ENCODE measurements around the gene MTNR1A. TPM values are rescaled to one million over a fixed set of nuclear protein-coding genes. Genes with fewer than 3 reads are reported as not detected.

MTNR1A gene
- total RNA-seq, 1 donor, result not detected

- TF ChIP-seq CTCF (IDR thresholded peaks at IDR 0.05; ENCODE audit: extremely low read depth, low read depth, low read length), result no peak
- Histone ChIP-seq H3K36me3 (ENCODE audit: insufficient read depth, low read length) (peaks cover 29% of the 10 kb centered on the region), H2AFZ (ENCODE audit: low read length) (no peak overlapping the region)
These were observed 25.3 kb upstream of the MTNR1A start for GRCh38 chr4:186580669-186581068.

GRCh38 chr4:186570193-186570996 lies 15.0 kb upstream of the MTNR1A start:
- H3K9me3 ChIP-seq (ENCODE audit: low read depth, low read length), result no peaks in the 10 kb centered on the region
- TF ChIP-seq CTCF (IDR thresholded peaks at IDR 0.05; ENCODE audit: extremely low read depth, low read depth, low read length), result no peak
- no peak for DNase-seq (ENCODE audit: insufficient read length, low spot score, missing footprints)
- no peaks in the 10 kb centered on the region for H4K20me1 ChIP-seq (ENCODE audit: insufficient read depth, low read length)
- no peak overlapping the region for H3K27ac ChIP-seq (ENCODE audit: low read depth, low read length)
- H3K79me2 ChIP-seq (ENCODE audit: insufficient read depth, low read length), result no peaks in the 10 kb centered on the region
- no peaks in the 10 kb centered on the region for H3K4me1 ChIP-seq (ENCODE audit: insufficient read depth, low read length)
- peak overlapping the region; percentile 30 for H3K4me3 ChIP-seq (ENCODE audit: insufficient read depth, low read length)
- no peaks in the 10 kb centered on the region for H3K36me3 ChIP-seq (ENCODE audit: insufficient read depth, low read length)
- H3K27me3 ChIP-seq (ENCODE audit: insufficient read depth, low read length), result no peaks in the 10 kb centered on the region
- no peak overlapping the region for H2AFZ ChIP-seq (ENCODE audit: low read length)
- H3K4me2 ChIP-seq (ENCODE audit: insufficient read depth, low read length), result peak overlapping the region; percentile 63

More at GRCh38 chr4:186580669-186581068, 25.3 kb upstream of the MTNR1A start:
- Histone ChIP-seq H3K4me3 (ENCODE audit: insufficient read depth, low read length) (no peak overlapping the region), H3K4me1 (ENCODE audit: insufficient read depth, low read length) (no peaks in the 10 kb centered on the region), H3K9me3 (ENCODE audit: low read depth, low read length) (no peaks in the 10 kb centered on the region), H3K79me2 (ENCODE audit: insufficient read depth, low read length) (peaks cover 14% of the 10 kb centered on the region), H3K4me2 (ENCODE audit: insufficient read depth, low read length) (no peak overlapping the region), H3K27me3 (ENCODE audit: insufficient read depth, low read length) (no peaks in the 10 kb centered on the region), H4K20me1 (ENCODE audit: insufficient read depth, low read length) (peaks cover 7% of the 10 kb centered on the region), H3K27ac (ENCODE audit: low read depth, low read length) (no peak overlapping the region)
- no peak for DNase-seq (ENCODE audit: insufficient read length, low spot score, missing footprints)

GRCh38 chr4:186569533-186570192 lies 14.3 kb upstream of the MTNR1A start:
- Histone ChIP-seq H2AFZ (ENCODE audit: low read length) (no peak overlapping the region), H3K4me3 (ENCODE audit: insufficient read depth, low read length) (peak overlapping the region; percentile 30), H3K4me2 (ENCODE audit: insufficient read depth, low read length) (peak overlapping the region; percentile 63)

More at GRCh38 chr4:186569533-186570192, 14.3 kb upstream of the MTNR1A start:
- Histone ChIP-seq H3K9me3 (ENCODE audit: low read depth, low read length) (no peaks in the 10 kb centered on the region), H3K27ac (ENCODE audit: low read depth, low read length) (no peak overlapping the region), H3K36me3 (ENCODE audit: insufficient read depth, low read length) (no peaks in the 10 kb centered on the region), H4K20me1 (ENCODE audit: insufficient read depth, low read length) (no peaks in the 10 kb centered on the region), H3K4me1 (ENCODE audit: insufficient read depth, low read length) (no peaks in the 10 kb centered on the region), H3K27me3 (ENCODE audit: insufficient read depth, low read length) (no peaks in the 10 kb centered on the region), H3K79me2 (ENCODE audit: insufficient read depth, low read length) (no peaks in the 10 kb centered on the region)
- no peak for DNase-seq (ENCODE audit: insufficient read length, low spot score, missing footprints)
- TF ChIP-seq CTCF (IDR thresholded peaks at IDR 0.05; ENCODE audit: extremely low read depth, low read depth, low read length), result no peak

All from osteoblast (primary cell).